Bronchial epithelial cell (primary cell): Measurements from ENCODE around the gene UCN2. TPM values are rescaled to one million over a fixed set of nuclear protein-coding genes. Genes with fewer than 3 reads are reported as not detected.
A peak's percentile ranks its signal among the peaks of the same experiment; 100 is the strongest.

ENCODE experiments used
- DNase-seq: peaks from one replicate; pipeline ENCODE4 v3.0.0-alpha.2; 2010; ENCODE audit warnings: low read depth
- FAIRE-seq: peaks from 2 replicates; lab custom pipeline; 2011; peaks lifted over from hg19 to GRCh38; lab: Jason Lieb, UNC
- H3K27me3 ChIP-seq: 2 replicates; pipeline ENCODE4 v1.5.1; 2011; ENCODE audit warnings: low read length; ENCODE audit not compliant: control insufficient read depth, insufficient read depth
- H3K36me3 ChIP-seq: 2 replicates; pipeline ENCODE4 v1.5.1; 2011; ENCODE audit warnings: low read length; ENCODE audit not compliant: control insufficient read depth, insufficient read depth
- H3K4me3 ChIP-seq: 2 replicates; pipeline ENCODE4 v1.5.1; 2011; ENCODE audit warnings: mild to moderate bottlenecking, low read depth, low read length, control low read depth
- total RNA-seq: library from RNA; depleted of rRNA; stranded (reverse); fragments of >200 nt; gene quantifications from 2 replicates; pipeline ENCODE4 v1.2.1, GENCODE V29; 2014
- TF ChIP-seq, protein P1 (sequence below): IDR thresholded peaks from 2 replicates; pipeline ENCODE4 v1.5.1; 2011; ENCODE audit warnings: mild to moderate bottlenecking, moderate library complexity, low read length, control low read depth, inconsistent platforms; ENCODE audit not compliant: insufficient read depth, severe bottlenecking

Gene UCN2
- total RNA-seq, 1 donor from 2014 or later: 12.9 TPM

DNA sequence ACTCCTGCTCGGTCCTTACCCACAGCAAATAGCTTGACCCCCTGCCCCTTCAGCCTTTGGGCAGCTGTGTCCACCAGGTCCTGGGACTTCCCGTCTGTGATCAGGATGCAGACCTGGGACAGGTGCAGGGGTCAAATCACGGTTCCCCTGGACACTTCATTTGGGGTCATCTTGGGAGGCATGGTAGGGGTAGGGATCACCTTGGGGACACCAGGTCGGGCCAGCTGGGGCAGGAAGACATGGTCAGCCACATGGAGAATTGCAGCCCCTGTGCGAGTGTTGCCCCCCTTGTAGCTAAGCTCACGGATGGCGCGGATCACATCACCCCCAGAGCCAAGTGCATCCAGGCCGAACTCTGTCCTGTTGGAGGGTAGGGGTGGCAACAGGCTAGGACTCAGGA is 29.8 kb upstream of the UCN2 start:
- no peak for FAIRE-seq
- Histone ChIP-seq H3K27me3 (no peaks in the 10 kb centered on the region), H3K4me3 (peak overlapping the region; percentile 50), H3K36me3 (peaks cover 51% of the 10 kb centered on the region)
- no peak for DNase-seq
- TF ChIP-seq, protein P1, sequence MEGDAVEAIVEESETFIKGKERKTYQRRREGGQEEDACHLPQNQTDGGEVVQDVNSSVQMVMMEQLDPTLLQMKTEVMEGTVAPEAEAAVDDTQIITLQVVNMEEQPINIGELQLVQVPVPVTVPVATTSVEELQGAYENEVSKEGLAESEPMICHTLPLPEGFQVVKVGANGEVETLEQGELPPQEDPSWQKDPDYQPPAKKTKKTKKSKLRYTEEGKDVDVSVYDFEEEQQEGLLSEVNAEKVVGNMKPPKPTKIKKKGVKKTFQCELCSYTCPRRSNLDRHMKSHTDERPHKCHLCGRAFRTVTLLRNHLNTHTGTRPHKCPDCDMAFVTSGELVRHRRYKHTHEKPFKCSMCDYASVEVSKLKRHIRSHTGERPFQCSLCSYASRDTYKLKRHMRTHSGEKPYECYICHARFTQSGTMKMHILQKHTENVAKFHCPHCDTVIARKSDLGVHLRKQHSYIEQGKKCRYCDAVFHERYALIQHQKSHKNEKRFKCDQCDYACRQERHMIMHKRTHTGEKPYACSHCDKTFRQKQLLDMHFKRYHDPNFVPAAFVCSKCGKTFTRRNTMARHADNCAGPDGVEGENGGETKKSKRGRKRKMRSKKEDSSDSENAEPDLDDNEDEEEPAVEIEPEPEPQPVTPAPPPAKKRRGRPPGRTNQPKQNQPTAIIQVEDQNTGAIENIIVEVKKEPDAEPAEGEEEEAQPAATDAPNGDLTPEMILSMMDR: no peak

DNA sequence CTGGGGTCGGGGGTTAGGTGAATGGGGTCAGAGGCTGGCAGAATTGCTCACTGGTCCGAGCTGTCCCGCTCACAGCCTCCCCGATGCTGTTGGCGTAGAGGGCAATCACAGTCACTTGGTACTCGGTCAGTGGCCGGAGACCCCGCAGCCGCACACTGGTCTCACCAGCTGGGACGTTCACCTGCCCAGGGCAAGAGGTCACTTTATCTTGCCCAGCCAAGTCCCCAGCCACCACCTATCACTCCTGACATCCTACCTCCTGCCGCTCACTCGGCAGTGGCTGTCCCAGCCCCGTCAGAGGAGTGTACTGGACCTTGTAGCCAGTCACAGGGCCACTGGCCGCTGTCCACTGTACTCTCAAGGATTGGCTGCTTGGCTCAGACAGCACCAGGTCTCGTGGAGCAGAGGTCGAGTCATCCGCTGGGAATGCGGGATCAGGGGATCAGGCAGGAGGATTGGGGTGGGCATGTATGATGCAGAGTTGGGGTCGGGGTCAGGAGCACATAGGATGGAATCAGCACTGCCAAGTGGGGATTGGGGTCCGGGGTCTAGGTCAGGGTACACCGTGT is 29.0 kb upstream of the UCN2 start:
- TF ChIP-seq, protein P1: no peak
- DNase-seq (no peak), FAIRE-seq (no peak)
- no peak overlapping the region for H3K4me3 ChIP-seq
- peaks cover 57% of the 10 kb centered on the region for H3K36me3 ChIP-seq
- no peaks in the 10 kb centered on the region for H3K27me3 ChIP-seq

DNA sequence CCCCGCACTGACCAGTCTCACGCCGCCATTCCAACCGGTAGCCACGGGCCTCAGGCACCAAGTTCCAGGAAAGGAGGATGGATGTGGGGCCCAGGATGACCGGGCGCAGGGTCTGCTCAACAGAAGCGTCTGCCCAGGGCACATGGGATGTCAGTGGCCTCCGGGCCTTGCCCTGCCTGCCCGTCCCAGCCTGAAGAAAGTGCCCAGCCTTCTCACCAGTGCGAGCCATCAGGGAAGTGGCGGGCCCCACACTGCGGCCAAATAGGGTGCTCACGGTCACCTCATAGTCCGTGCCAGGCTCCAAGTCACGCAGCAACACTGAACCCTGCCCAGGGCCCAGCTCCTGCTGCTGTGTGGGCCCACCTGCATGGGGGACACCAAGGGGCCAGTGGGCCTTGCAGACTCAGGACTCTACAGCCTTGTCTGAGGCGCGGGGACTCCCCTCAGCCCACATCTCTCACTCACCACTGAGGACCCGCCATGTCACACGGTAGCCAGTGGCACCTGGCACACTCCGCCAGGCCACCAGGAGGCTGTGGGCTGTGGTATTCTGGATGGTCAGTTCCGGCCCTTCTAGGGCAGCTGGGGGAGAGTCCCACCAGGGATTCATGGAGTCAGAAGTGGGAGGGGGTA is 28.4 kb upstream of the UCN2 start:
- no peak overlapping the region for H3K4me3 ChIP-seq
- no peak for DNase-seq
- no peak for FAIRE-seq

DNA sequence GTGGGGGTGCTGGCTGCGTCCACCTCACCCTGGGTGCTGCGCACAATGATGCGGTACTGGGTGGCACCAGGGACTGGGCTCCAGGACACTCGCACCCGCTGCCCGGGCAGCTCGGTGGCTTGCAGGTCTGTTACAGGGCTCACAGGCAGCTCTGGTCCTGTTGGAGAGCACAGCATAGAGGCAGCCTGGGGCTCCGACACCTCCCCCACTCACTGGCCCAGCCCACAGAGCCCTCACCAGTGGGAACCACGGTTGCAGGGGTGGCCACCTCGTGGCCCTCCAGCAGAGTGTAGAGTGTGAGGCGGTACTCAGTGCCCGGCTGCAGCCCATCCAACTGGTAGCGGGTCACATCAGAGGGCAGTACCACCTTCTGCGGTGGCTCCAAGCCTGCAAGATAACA is 27.9 kb upstream of the UCN2 start:
- H3K4me3 ChIP-seq: no peak overlapping the region
- no peaks in the 10 kb centered on the region for H3K27me3 ChIP-seq
- FAIRE-seq (no peak), DNase-seq (no peak)
- TF ChIP-seq, protein P1: no peak
- H3K36me3 ChIP-seq: peaks cover 64% of the 10 kb centered on the region

More for the DNA sequence above, 28.4 kb upstream of the UCN2 start:
- Histone ChIP-seq H3K27me3 (no peaks in the 10 kb centered on the region), H3K36me3 (peaks cover 60% of the 10 kb centered on the region)
- TF ChIP-seq, protein P1: no peak

DNA sequence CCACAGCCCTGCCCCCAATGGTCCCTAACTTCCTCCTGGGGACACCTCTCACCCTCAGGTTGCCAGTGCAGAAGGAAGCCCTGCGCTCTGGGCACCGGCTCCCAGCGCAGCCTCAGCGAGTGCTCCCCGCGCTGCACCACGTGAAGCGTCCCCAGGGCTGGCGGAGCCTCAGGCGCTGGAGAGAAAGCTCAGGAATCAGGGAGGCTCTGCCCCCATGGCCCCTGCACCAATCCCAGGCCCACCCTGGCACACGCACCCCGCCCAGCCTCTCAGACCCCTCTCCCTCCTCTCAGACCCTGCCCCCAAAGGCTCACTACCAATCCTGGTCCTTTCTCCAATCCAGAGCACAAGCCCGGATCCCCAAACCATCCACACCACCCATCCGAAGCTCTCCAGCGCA is 24.6 kb upstream of the UCN2 start:
- TF ChIP-seq, protein P1: no peak
- H3K27me3 ChIP-seq: no peaks in the 10 kb centered on the region
- DNase-seq (no peak), FAIRE-seq (no peak)
- no peak overlapping the region for H3K4me3 ChIP-seq
- peaks cover 87% of the 10 kb centered on the region for H3K36me3 ChIP-seq

DNA sequence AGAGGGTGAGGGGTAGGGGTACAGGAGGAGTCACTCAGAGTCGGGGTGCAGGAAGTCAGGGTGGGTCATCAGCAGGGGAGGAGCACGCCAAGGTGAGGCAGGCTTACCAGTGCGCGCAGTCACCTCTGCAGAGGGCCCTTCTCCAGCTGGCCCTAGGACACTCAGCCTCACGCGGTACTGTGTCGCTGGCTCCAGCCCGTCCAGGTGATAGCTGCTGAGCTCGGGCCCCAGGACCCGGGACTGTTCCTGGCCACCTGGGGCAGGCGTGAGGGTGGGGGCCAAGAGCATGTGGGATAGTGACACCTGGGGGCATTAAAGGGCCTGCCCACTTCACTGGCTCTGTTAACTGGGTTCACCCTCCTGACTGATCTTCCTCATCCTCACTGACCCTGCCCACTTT is 24.1 kb upstream of the UCN2 start:
- DNase-seq (no peak), FAIRE-seq (no peak)
- Histone ChIP-seq H3K27me3 (no peaks in the 10 kb centered on the region), H3K4me3 (no peak overlapping the region), H3K36me3 (peaks cover 90% of the 10 kb centered on the region)
- TF ChIP-seq, protein P1: no peak
